CD8-positive, alpha-beta memory T cell (primary cell): ENCODE measurements around the gene TMEM151B. TPM values are rescaled to one million over a fixed set of nuclear protein-coding genes. Genes with fewer than 3 reads are reported as not detected.

ENCODE experiments used
- CTCF ChIA-PET: fragments of 350-600 bp; sonication (Branson Sonifier 250); formaldehyde crosslinking; loops from one replicate; lab custom pipeline; 2021; ENCODE audit warnings: antibody characterized with exemption; lab: Charles Lee
- POLR2A ChIA-PET: fragments of 350-600 bp; sonication (Branson Sonifier 250); formaldehyde crosslinking; loops from one replicate; lab custom pipeline; 2021; ENCODE audit warnings: antibody characterized with exemption; lab: Charles Lee
- DNase-seq, 5 donors: peaks; one replicate each; pipeline versions ENCODE4 v3.0.0 to v3.0.0-alpha.2; 2020 to 2022; ENCODE audit warnings: mixed read lengths in 1 of 5
- H3K27ac ChIP-seq: one replicate; pipeline ENCODE4 v1.7.0; 2013; ENCODE audit warnings: low read depth, mild to moderate bottlenecking, low read length, moderate library complexity
- H3K27me3 ChIP-seq: 2 replicates; pipeline ENCODE4 v1.7.0; 2013; ENCODE audit warnings: low read length, mild to moderate bottlenecking; ENCODE audit not compliant: insufficient read depth, poor library complexity, severe bottlenecking
- H3K36me3 ChIP-seq: 2 replicates; pipeline ENCODE4 v1.7.0; 2013; ENCODE audit warnings: mild to moderate bottlenecking, low read length, moderate library complexity; ENCODE audit not compliant: insufficient read depth
- H3K4me1 ChIP-seq: 2 replicates; pipeline ENCODE4 v1.7.0; 2013; ENCODE audit warnings: mild to moderate bottlenecking, low read length, moderate library complexity; ENCODE audit not compliant: insufficient read depth
- H3K4me3 ChIP-seq: 2 replicates; pipeline ENCODE4 v1.7.0; 2013; ENCODE audit warnings: mild to moderate bottlenecking, low read length
- H3K9me3 ChIP-seq: 2 replicates; pipeline ENCODE4 v1.7.0; 2013; ENCODE audit warnings: mild to moderate bottlenecking, low read length
- H3K27ac Mint-ChIP-seq, 8 donors: one replicate each; pipeline ENCODE4 v1.8.0; 2020 to 2021; ENCODE audit warnings: mixed read lengths in 8 of 8, mild to moderate bottlenecking in 6 of 8, inconsistent platforms in 3 of 8, moderate library complexity in 3 of 8
- H3K27me3 Mint-ChIP-seq, 2 donors: one replicate each; pipeline ENCODE4 v1.8.0; 2020 to 2021; ENCODE audit warnings: mixed read lengths in 2 of 2, mild to moderate bottlenecking in 1 of 2, moderate library complexity in 1 of 2
- H3K36me3 Mint-ChIP-seq, 3 donors: one replicate each; pipeline ENCODE4 v1.8.0; 2020 to 2021; ENCODE audit warnings: mixed read lengths in 3 of 3, inconsistent platforms in 1 of 3, mild to moderate bottlenecking in 1 of 3
- H3K4me1 Mint-ChIP-seq, 3 donors: one replicate each; pipeline ENCODE4 v1.8.0; 2020 to 2021; ENCODE audit warnings: mixed read lengths in 3 of 3, inconsistent platforms in 1 of 3, mild to moderate bottlenecking in 1 of 3
- H3K4me3 Mint-ChIP-seq, 7 donors: one replicate each; pipeline ENCODE4 v1.8.0; 2020 to 2021; ENCODE audit warnings: mixed read lengths in 7 of 7, mild to moderate bottlenecking in 6 of 7, moderate library complexity in 4 of 7, inconsistent platforms in 2 of 7
- H3K9me3 Mint-ChIP-seq, 5 donors: one replicate each; pipeline ENCODE4 v1.8.0; 2020 to 2022; ENCODE audit warnings: mixed read lengths in 5 of 5, mild to moderate bottlenecking in 3 of 5, moderate library complexity in 2 of 5, inconsistent platforms in 1 of 5
- polyA plus RNA-seq: library from polyadenylated mRNA; unstranded; fragments of 300-500 nt; fragmentation: Illumina TruSeq; gene quantifications from one replicate; pipeline ENCODE4 v1.2.3, GENCODE V29; 2021
- total RNA-seq, 2 experiments: library from RNA; stranded (reverse); gene quantifications; one replicate each; pipeline ENCODE4 v1.2.3, GENCODE V29; 2021

TMEM151B gene
- total and polyA plus RNA-seq, 3 experiments from 2014 or later = not detected

DNA sequence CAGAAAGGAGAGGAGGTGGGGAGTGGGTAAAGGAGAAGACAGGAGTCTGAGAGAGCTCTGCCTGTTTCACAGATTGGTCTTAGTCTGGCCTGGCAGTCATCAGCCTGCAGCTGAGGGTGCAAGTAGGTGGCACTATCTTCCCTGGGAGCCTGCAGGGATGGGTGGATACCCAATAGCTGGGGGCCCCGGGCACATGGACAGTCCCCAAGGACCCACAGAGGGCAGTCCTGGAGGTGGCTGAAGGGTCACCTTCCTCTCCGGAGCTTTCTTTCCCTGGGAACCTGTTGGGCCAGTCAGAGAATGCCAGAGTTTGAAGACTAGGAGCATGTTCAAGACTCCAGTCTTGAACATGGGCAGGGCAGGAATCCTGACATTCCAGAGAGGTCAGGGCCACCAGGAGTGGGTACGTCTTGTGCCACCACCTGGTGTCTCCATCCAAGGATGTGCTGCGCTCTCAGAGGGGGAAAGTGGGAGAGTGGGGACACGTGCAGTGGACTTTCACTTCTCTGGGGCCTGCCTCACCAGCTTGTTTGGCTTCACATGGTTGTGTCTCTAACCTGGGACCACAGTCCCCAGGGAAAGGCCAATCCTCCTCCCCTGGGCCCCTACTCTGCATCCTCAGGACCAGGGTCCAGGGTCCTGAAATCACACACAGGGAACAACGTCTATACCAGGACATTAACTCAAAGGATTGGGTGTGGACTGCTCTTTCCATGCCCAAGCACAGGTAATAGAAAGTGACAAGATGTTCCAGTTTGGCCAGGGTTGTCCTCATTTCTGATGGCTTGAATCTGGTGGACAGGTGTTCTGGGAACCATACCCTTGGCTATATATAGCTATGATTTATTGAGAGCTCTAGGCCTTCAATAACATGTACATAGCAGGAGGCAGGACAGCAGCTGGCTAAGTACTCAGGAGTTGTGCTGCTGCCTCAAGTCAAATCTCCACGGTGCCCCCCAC, 24.9 kb downstream of the TMEM151B start:
- Mint-ChIP-seq H3K36me3 (peaks cover 0 to 4% (median 1%) of the 10 kb centered on the region in 3 donors), H3K4me1 (peaks cover 0 to 19% (median 8%) of the 10 kb centered on the region in 3 donors), H3K27ac (peak overlapping the region in 1 of 8 donors; percentile 29), H3K27me3 (peaks cover 53 to 67% of the 10 kb centered on the region in 2 donors), H3K9me3 (no peaks in the 10 kb centered on the region), H3K4me3 (no peak overlapping the region)
- POLR2A ChIA-PET = no interaction called here
- CTCF ChIA-PET = interaction anchor here (0.7 to 2.8 kb wide), 6 partner anchors 11 to 216 kb away, joined by 3 to 16 read pairs (median 4); partner anchors contain the start of genes AARS2 and SLC35B2
- DNase-seq = peak in 1 of 5 donors; percentile 36
- Histone ChIP-seq H3K9me3 (no peaks in the 10 kb centered on the region), H3K4me1 (peaks cover 7% of the 10 kb centered on the region), H3K27me3 (peaks cover 41% of the 10 kb centered on the region), H3K4me3 (no peak overlapping the region), H3K36me3 (no peaks in the 10 kb centered on the region), H3K27ac (no peak overlapping the region)

- Mint-ChIP-seq H3K4me1 (peaks cover 0 to 19% (median 8%) of the 10 kb centered on the region in 3 donors), H3K27ac (no peak overlapping the region), H3K36me3 (peaks cover 4 to 24% (median 4%) of the 10 kb centered on the region in 3 donors), H3K27me3 (peaks cover 40 to 45% of the 10 kb centered on the region in 2 donors), H3K4me3 (peak overlapping the region in 6 of 7 donors; percentile 41 to 69 (median 59)), H3K9me3 (no peaks in the 10 kb centered on the region)
- CTCF ChIA-PET = interaction anchor here (1.3 to 2.8 kb wide), 5 partner anchors 9 to 29 kb away, joined by 3 to 16 read pairs (median 7); partner anchors contain the start of gene AARS2
- DNase-seq = peak in 2 of 5 donors; percentile 29 to 43
- H3K27ac ChIP-seq = no peak overlapping the region
- H3K4me1 ChIP-seq = peaks cover 7% of the 10 kb centered on the region
- H3K27me3 ChIP-seq = peaks cover 37% of the 10 kb centered on the region
- H3K4me3 ChIP-seq = peak overlapping the region; percentile 47
- no peaks in the 10 kb centered on the region for H3K9me3 ChIP-seq
- peaks cover 14% of the 10 kb centered on the region for H3K36me3 ChIP-seq
- POLR2A ChIA-PET = no interaction called here
Observed at GRCh38 chr6:44297063-44298038, 27.1 kb downstream of the TMEM151B start.

DNA sequence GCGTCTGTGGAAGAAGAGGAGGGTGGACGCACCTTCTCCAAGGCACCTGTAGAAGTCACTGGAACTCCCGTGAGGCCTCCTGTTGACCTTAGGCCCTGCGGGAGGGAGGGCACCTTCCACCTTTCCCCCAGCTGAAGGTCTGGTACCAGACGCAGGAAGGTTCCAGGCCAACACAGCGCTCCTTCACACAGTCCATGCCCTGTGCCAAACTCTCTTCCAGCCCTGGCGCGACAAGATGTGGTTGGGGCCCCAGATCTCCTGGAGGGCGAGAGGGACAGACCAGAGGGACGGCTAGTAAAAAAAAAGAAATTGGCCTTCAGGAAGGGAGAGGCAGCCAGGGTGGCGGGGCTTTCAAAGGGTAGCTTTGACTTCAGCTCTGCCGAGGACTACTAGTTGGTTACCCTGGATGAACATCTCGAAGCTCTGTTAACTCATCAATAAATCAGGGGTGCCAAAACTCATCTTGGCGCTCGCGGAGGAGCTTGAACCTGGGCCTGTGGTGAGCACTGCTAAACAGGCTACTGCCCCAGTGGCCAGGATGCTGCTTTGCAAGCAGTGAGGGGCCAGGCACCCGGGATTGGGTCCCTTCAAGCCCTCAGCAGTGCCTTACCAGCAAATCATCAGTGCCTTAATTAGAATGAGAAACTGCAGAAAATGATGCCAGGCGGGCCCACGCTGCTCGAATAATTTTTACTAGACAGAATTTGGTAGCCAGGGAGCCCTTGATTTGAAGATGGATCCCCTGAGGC, 28.0 kb downstream of the TMEM151B start:
- H3K4me1 ChIP-seq = peaks cover 7% of the 10 kb centered on the region
- H3K27ac ChIP-seq = no peak overlapping the region
- POLR2A ChIA-PET = no interaction called here
- H3K27me3 ChIP-seq = peaks cover 30% of the 10 kb centered on the region
- Mint-ChIP-seq H3K27me3 (peaks cover 33 to 36% of the 10 kb centered on the region in 2 donors), H3K4me3 (peak overlapping the region in 5 of 7 donors; percentile 38 to 60 (median 49)), H3K36me3 (peaks cover 4 to 33% (median 4%) of the 10 kb centered on the region in 3 donors), H3K9me3 (no peaks in the 10 kb centered on the region), H3K27ac (no peak overlapping the region), H3K4me1 (peaks cover 0 to 19% (median 8%) of the 10 kb centered on the region in 3 donors)
- CTCF ChIA-PET = interaction anchor here (1.1 to 1.5 kb wide), 3 partner anchors 11 to 30 kb away, joined by 3 to 7 read pairs (median 7); no protein-coding TSS in a partner anchor
- no peak for DNase-seq
- H3K36me3 ChIP-seq = peaks cover 23% of the 10 kb centered on the region
- H3K4me3 ChIP-seq = no peak overlapping the region
- no peaks in the 10 kb centered on the region for H3K9me3 ChIP-seq

DNA sequence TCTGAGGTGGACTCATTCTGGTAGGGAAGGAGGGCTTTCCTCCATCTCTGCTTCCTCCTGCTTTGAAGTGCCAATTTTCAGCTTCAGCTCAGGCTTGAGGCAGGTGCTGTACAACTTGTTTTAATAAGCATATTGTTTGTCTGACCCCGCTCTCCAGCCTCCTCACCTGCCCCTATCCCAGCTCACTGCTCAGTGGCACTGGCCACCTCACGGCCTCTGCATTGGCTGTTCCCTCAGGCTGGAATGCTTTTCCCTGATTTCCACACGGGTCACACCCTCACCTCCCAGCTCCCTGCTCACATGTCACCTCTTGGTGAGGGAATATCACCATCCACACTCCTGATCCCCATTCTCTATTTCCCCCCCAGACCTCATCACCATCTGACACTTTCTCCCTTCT, 28.6 kb downstream of the TMEM151B start:
- Mint-ChIP-seq H3K27me3 (peaks cover 28 to 30% of the 10 kb centered on the region in 2 donors), H3K27ac (peak overlapping the region in 1 of 8 donors; percentile 48), H3K9me3 (no peaks in the 10 kb centered on the region), H3K4me3 (peak overlapping the region in 4 of 7 donors; percentile 5 to 58 (median 22)), H3K4me1 (peaks cover 0 to 19% (median 8%) of the 10 kb centered on the region in 3 donors), H3K36me3 (peaks cover 0 to 39% (median 5%) of the 10 kb centered on the region in 3 donors)
- CTCF ChIA-PET = interaction anchor here (1.1 to 1.5 kb wide), 4 partner anchors 10 to 31 kb away, joined by 3 to 7 read pairs (median 6); partner anchors contain the start of gene AARS2
- peaks cover 26% of the 10 kb centered on the region for H3K27me3 ChIP-seq
- no peaks in the 10 kb centered on the region for H3K9me3 ChIP-seq
- no peak for DNase-seq
- peaks cover 7% of the 10 kb centered on the region for H3K4me1 ChIP-seq
- POLR2A ChIA-PET = no interaction called here
- no peak overlapping the region for H3K4me3 ChIP-seq
- peaks cover 29% of the 10 kb centered on the region for H3K36me3 ChIP-seq
- H3K27ac ChIP-seq = no peak overlapping the region

DNA sequence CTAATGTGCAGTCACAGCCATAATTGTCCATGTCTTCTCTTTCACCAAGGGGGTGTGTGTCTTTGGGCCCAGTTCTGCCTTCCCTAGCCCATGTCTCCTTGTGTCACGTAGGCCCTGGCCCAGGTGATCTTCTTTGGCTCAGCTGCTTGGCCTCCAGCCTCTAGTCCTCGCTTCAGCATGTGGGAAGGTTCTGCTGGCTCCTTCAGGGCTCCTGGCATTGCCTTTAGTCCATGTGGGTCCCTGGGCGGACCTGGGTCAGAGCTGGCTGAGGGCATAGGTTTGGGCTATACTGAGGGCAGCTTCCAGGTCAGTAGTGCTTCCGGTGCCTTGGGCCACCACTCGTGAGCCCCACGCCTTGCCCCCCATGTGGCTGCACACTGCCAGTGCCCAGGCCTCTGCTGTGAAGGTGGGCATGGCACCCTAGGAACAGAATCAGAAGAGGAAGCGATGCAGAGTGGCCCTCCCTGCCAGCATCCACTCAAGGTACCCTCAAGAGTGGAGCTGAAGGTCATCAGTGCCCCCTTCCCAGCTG, 30.1 kb downstream of the TMEM151B start:
- H3K27ac ChIP-seq = no peak overlapping the region
- Mint-ChIP-seq H3K36me3 (peaks cover 0 to 52% (median 5%) of the 10 kb centered on the region in 3 donors), H3K4me1 (peaks cover 0 to 19% (median 8%) of the 10 kb centered on the region in 3 donors), H3K27ac (peak overlapping the region in 1 of 8 donors; percentile 40), H3K27me3 (peaks cover 14 to 17% of the 10 kb centered on the region in 2 donors), H3K9me3 (no peaks in the 10 kb centered on the region), H3K4me3 (no peak overlapping the region)
- H3K36me3 ChIP-seq = peaks cover 44% of the 10 kb centered on the region
- no peak overlapping the region for H3K4me3 ChIP-seq
- no peak for DNase-seq
- POLR2A ChIA-PET = no interaction called here
- no peaks in the 10 kb centered on the region for H3K9me3 ChIP-seq
- CTCF ChIA-PET = interaction anchor here (1.2 to 1.8 kb wide), 2 partner anchors 13 kb away, joined by 4 to 12 read pairs; partner anchors contain the start of gene AARS2
- H3K27me3 ChIP-seq = peaks cover 18% of the 10 kb centered on the region
- H3K4me1 ChIP-seq = peaks cover 7% of the 10 kb centered on the region

DNA sequence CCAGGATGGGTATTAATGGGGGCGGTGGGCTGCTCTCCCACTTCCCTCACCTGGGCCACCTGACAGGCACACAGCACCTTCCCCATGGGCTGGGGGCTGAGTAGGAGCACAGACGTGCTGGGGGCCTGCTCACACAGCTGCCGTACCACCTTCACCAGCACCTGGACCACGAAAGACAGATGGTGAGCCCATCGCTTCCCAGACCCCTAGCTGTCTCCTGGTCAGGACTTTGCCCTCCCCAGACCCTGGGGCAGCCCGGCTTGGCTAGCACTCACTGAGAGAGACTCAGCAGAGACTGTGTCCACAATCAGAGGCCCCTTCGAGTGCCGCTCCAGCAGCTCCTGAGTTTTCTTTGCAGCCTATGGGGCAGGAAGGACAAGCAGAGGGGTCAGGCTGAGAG, 30.9 kb downstream of the TMEM151B start:
- peaks cover 0 to 19% (median 8%) of the 10 kb centered on the region in 3 donors for H3K4me1 Mint-ChIP-seq
- DNase-seq = no peak
- no peak overlapping the region for H3K4me3 Mint-ChIP-seq
- no peaks in the 10 kb centered on the region for H3K9me3 Mint-ChIP-seq
- Histone ChIP-seq H3K36me3 (peaks cover 46% of the 10 kb centered on the region), H3K4me3 (no peak overlapping the region), H3K27ac (no peak overlapping the region), H3K4me1 (peaks cover 7% of the 10 kb centered on the region), H3K9me3 (no peaks in the 10 kb centered on the region), H3K27me3 (peaks cover 12% of the 10 kb centered on the region)
- H3K36me3 Mint-ChIP-seq = peaks cover 0 to 59% (median 8%) of the 10 kb centered on the region in 3 donors
- H3K27ac Mint-ChIP-seq = peak overlapping the region in 1 of 8 donors; percentile 40
- POLR2A ChIA-PET = no interaction called here
- CTCF ChIA-PET = interaction anchor here (1.8 to 2.2 kb wide), 2 partner anchors 12 to 33 kb away, joined by 7 to 12 read pairs; partner anchors contain the start of gene AARS2
- H3K27me3 Mint-ChIP-seq = peaks cover 10% of the 10 kb centered on the region in 2 donors
